OCI-LY1 (cell line): Measurements from ENCODE around the gene IRF8.

Source experiments
- H2AFZ ChIP-seq: fragments of 200-600 bp; sonication (generic), shearing (Covaris generic); 2 replicates; pipeline ENCODE4 v1.6.0; 2014; ENCODE audit warnings: antibody characterized with exemption, mild to moderate bottlenecking, low read length
- H3F3A ChIP-seq: fragments of 200-600 bp; sonication (generic), shearing (Covaris generic); 2 replicates; pipeline ENCODE4 v1.6.0; 2014; ENCODE audit warnings: mild to moderate bottlenecking, antibody characterized with exemption, low read length, moderate library complexity; ENCODE audit not compliant: insufficient read depth
- H3K27ac ChIP-seq: fragments of 200-600 bp; sonication (generic); 2 replicates; pipeline ENCODE4 v1.5.1; 2014; ENCODE audit warnings: low read length, mixed run types, mild to moderate bottlenecking, low read depth; ENCODE audit not compliant: poor library complexity, severe bottlenecking
- H3K27me3 ChIP-seq: fragments of 200-600 bp; sonication (generic); 2 replicates; pipeline ENCODE4 v1.6.0; 2014; ENCODE audit warnings: antibody characterized with exemption, mild to moderate bottlenecking, low read length, moderate library complexity; ENCODE audit not compliant: insufficient read depth
- H3K36me3 ChIP-seq: fragments of 200-600 bp; sonication (generic); 2 replicates; pipeline ENCODE4 v1.6.1; 2014; ENCODE audit warnings: mild to moderate bottlenecking, antibody characterized with exemption, low read length, moderate library complexity, mixed read lengths; ENCODE audit not compliant: insufficient read depth
- H3K4me1 ChIP-seq: fragments of 200-600 bp; sonication (generic); 2 replicates; pipeline ENCODE4 v1.5.1; 2014; ENCODE audit warnings: mild to moderate bottlenecking, low read length, moderate library complexity; ENCODE audit not compliant: insufficient read depth, severe bottlenecking
- H3K4me2 ChIP-seq: fragments of 200-600 bp; sonication (generic), shearing (Covaris generic); 2 replicates; pipeline ENCODE4 v1.6.1; 2014; ENCODE audit warnings: low read length
- H3K4me3 ChIP-seq: fragments of 200-600 bp; sonication (generic); 2 replicates; pipeline ENCODE4 v1.5.1; 2014; ENCODE audit warnings: low read length, low read depth, mild to moderate bottlenecking, mixed read lengths; ENCODE audit not compliant: poor library complexity, severe bottlenecking
- H3K79me2 ChIP-seq: fragments of 200-600 bp; shearing (Covaris generic); 2 replicates; pipeline ENCODE4 v1.6.1; 2016; ENCODE audit warnings: mixed run types, low read length, mixed read lengths; ENCODE audit not compliant: insufficient read depth
- H3K9ac ChIP-seq: fragments of 200-600 bp; sonication (generic), shearing (Covaris generic); 2 replicates; pipeline ENCODE4 v1.6.1; 2014; ENCODE audit warnings: mild to moderate bottlenecking, low read length, mixed read lengths
- H3K9me2 ChIP-seq: fragments of 200-600 bp; sonication (generic), shearing (Covaris generic); 2 replicates; pipeline ENCODE4 v1.6.1; 2014; ENCODE audit warnings: low read depth, mild to moderate bottlenecking, low read length, mixed read lengths
- H3K9me3 ChIP-seq: fragments of 200-600 bp; shearing (Covaris generic); 2 replicates; pipeline ENCODE4 v1.6.1; 2014; ENCODE audit warnings: low read length, mixed read lengths
- H4K20me1 ChIP-seq: fragments of 200-600 bp; sonication (generic), shearing (Covaris generic); 2 replicates; pipeline ENCODE4 v1.6.0; 2016; ENCODE audit warnings: mild to moderate bottlenecking, low read length; ENCODE audit not compliant: insufficient read depth
- EZH2 ChIP-seq: fragments of 200-600 bp; sonication (generic), shearing (Covaris generic); IDR thresholded peaks from 2 replicates; pipeline ENCODE4 v1.8.0; 2017; ENCODE audit warnings: borderline replicate concordance, mixed run types, mild to moderate bottlenecking, antibody characterized with exemption, low read length, moderate library complexity, mixed read lengths
- TF ChIP-seq, protein P1 (sequence below): fragments of 200-600 bp; sonication (generic), shearing (Covaris generic); IDR thresholded peaks from 2 replicates; pipeline ENCODE4 v1.5.1; 2017; ENCODE audit warnings: mild to moderate bottlenecking, antibody characterized with exemption, low read length, moderate library complexity, mixed read lengths

IRF8 gene

DNA sequence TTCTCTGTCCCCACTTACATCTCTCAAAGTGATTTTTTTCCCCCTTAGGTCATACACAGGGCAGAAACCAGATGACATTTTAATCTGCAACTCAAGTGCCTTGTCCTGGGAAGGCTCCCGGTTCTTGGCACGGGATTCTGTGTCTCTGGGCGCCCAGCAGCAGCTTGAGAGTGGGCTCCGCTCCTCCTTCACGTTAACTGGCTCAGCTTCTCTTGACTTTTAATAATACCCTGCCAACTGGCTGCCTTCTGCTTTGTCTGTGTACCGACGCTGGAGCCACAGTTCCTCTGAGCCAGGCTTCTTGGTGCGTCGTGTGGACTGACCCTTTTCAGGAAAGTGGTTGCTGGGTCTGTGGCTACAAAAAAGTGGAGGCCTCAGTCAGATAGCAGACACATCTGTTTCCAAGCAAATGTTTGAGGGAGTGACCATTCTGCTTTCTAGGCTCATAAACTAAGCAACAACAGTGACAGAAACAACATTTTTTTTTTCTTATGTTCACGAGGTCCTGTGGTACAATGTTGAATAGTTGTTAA, 64.9 kb downstream of the IRF8 start:
- Histone ChIP-seq H3K27ac (no peak overlapping the region), H4K20me1 (no peaks in the 10 kb centered on the region), H3F3A (no peaks in the 10 kb centered on the region), H3K4me2 (no peak overlapping the region), H3K9me3 (no peaks in the 10 kb centered on the region), H3K36me3 (no peaks in the 10 kb centered on the region), H3K4me3 (no peak overlapping the region), H3K27me3 (peaks cover 11% of the 10 kb centered on the region), H3K9ac (no peak overlapping the region), H3K79me2 (no peaks in the 10 kb centered on the region), H2AFZ (no peak overlapping the region), H3K4me1 (peaks cover 7% of the 10 kb centered on the region), H3K9me2 (no peaks in the 10 kb centered on the region)
- TF ChIP-seq, protein P1, sequence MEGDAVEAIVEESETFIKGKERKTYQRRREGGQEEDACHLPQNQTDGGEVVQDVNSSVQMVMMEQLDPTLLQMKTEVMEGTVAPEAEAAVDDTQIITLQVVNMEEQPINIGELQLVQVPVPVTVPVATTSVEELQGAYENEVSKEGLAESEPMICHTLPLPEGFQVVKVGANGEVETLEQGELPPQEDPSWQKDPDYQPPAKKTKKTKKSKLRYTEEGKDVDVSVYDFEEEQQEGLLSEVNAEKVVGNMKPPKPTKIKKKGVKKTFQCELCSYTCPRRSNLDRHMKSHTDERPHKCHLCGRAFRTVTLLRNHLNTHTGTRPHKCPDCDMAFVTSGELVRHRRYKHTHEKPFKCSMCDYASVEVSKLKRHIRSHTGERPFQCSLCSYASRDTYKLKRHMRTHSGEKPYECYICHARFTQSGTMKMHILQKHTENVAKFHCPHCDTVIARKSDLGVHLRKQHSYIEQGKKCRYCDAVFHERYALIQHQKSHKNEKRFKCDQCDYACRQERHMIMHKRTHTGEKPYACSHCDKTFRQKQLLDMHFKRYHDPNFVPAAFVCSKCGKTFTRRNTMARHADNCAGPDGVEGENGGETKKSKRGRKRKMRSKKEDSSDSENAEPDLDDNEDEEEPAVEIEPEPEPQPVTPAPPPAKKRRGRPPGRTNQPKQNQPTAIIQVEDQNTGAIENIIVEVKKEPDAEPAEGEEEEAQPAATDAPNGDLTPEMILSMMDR: no peak
- TF ChIP-seq EZH2: no peak

DNA sequence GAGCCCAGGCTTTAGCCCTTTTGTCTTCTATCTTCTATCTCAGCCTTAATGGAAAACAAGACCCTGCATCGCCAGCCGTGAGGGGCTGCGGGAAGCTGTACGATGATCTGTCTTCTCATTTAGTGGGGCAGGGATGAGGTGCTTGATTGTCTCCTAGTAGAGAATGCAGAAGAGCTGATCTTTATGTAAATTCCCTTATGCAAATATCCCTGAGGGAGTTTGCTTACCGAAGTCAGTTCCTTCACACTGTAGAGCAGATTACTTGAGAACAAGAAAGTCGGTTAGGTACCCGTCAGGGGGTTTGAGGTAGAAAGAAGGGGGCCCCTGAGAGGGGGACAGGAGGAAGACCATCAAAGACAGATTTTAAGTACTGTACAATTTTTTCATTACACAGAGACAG, 66.2 kb downstream of the IRF8 start:
- H3K4me1 ChIP-seq: peaks cover 7% of the 10 kb centered on the region
- no peak overlapping the region for H3K4me2 ChIP-seq
- H2AFZ ChIP-seq: no peak overlapping the region
- H3K27me3 ChIP-seq: peaks cover 11% of the 10 kb centered on the region
- TF ChIP-seq, protein P1: no peak
- no peak for TF ChIP-seq EZH2
- H3K9me3 ChIP-seq: no peaks in the 10 kb centered on the region
- no peaks in the 10 kb centered on the region for H3K36me3 ChIP-seq
- H3K9ac ChIP-seq: no peak overlapping the region
- H3K9me2 ChIP-seq: no peaks in the 10 kb centered on the region
- no peaks in the 10 kb centered on the region for H4K20me1 ChIP-seq
- no peaks in the 10 kb centered on the region for H3F3A ChIP-seq
- no peak overlapping the region for H3K27ac ChIP-seq
- H3K4me3 ChIP-seq: no peak overlapping the region
- no peaks in the 10 kb centered on the region for H3K79me2 ChIP-seq

DNA sequence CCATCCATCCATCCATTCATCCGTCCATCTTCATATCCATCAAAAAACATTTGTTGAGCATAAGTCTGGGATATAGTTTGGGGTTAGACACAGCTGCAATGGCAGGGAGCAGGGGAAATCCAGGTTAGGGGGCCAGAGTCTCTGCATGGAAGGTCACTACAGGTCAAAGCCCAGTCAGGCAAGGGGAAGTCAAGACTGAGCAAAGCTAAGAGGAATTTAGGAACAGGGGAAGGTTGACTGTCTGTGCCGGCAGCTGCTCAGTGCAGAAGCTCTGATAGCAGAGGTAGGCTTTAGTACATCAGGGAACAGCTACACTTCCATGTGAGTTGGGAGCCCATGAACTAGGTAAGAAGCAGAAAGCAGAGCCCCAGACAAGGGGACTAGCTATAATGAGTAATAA, 68.1 kb downstream of the IRF8 start:
- H3K9me3 ChIP-seq: no peaks in the 10 kb centered on the region
- H3K4me2 ChIP-seq: no peak overlapping the region
- no peak overlapping the region for H3K9ac ChIP-seq

More for the DNA sequence above, 68.1 kb downstream of the IRF8 start:
- Histone ChIP-seq H3K36me3 (no peaks in the 10 kb centered on the region), H3K27me3 (peaks cover 11% of the 10 kb centered on the region), H3K79me2 (no peaks in the 10 kb centered on the region), H3F3A (no peaks in the 10 kb centered on the region), H3K27ac (no peak overlapping the region), H2AFZ (no peak overlapping the region), H3K9me2 (no peaks in the 10 kb centered on the region), H3K4me1 (peaks cover 2% of the 10 kb centered on the region), H3K4me3 (no peak overlapping the region), H4K20me1 (no peaks in the 10 kb centered on the region)
- TF ChIP-seq EZH2: no peak
- TF ChIP-seq, protein P1: no peak
